ENCODE measurements around the gene YPEL1. TPM values are rescaled to one million over a fixed set of nuclear protein-coding genes. Genes with fewer than 3 reads are reported as not detected.

Gene YPEL1
- total and polyA plus RNA-seq, 10 of the 15 experiments (the other 5 are each of a cell fraction or from before 2014, with no cell fraction given) = 0.13 to 5.0 (median 1.6) TPM

GRCh38 chr22:21663738-21664137, 71.9 kb downstream of the YPEL1 start:
- intact Hi-C loops (cut with micrococcal nuclease; ENCODE audit: unreplicated experiment) (no loop called here), in situ Hi-C loops (cut with MboI) (no loop called here)
- DNase-seq (ENCODE audit: low read depth, low spot score) (no peak), FAIRE-seq (no peak), ATAC-seq (no peak)
- H4K20me1 ChIP-seq (ENCODE audit: control insufficient read depth, insufficient read depth) = no peaks in the 10 kb centered on the region
- no peak overlapping the region for H3K9ac ChIP-seq (ENCODE audit: control insufficient read depth, insufficient read depth, low read length)
- no peaks in the 10 kb centered on the region for H3K27me3 ChIP-seq (replicated peaks in 1 of 2; ENCODE audit: control insufficient read depth in 2 of 2, insufficient read depth in 2 of 2, low read length in 1 of 2)
- H3K9me3 ChIP-seq (replicated peaks; ENCODE audit: control insufficient read depth, insufficient read depth, low read length) = no peaks in the 10 kb centered on the region
- SMC1A ChIA-PET (ENCODE audit: uncharacterized antibody, unreplicated experiment) = no interaction called here
- 90% methylated on average over 2 of the region's 2 CpGs for WGBS (ENCODE audit: insufficient coverage, insufficient replicate concordance, low lambda C conversion rate, missing lambda C conversion rate)
- TF ChIP-seq BRCA1 (IDR thresholded peaks at IDR 0.05; ENCODE audit: low read depth, low read length) (no peak), PBX3 (IDR thresholded peaks at IDR 0.05; ENCODE audit: insufficient replicate concordance, low read depth, low read length) (peak; percentile 33), BCL3 (IDR thresholded peaks at IDR 0.05; ENCODE audit: borderline replicate concordance, insufficient read depth, low read depth, low read length, poor library complexity, severe bottlenecking) (peak; percentile 92), IRF3 (IDR thresholded peaks at IDR 0.05) (no peak)
- no peak overlapping the region for H3K4me2 ChIP-seq (ENCODE audit: control insufficient read depth, insufficient read depth)
- CTCF ChIA-PET = no interaction called here
- no TSS peak for BruUV-seq (replicated peaks)
- POLR2A ChIA-PET = no interaction called here
- no peaks in the 10 kb centered on the region for H3K36me3 ChIP-seq (ENCODE audit: control insufficient read depth in 2 of 2, insufficient read depth in 2 of 2, low read length in 1 of 2)
- no peak overlapping the region for H3K27ac ChIP-seq (ENCODE audit: control insufficient read depth, insufficient read depth)
- no peak overlapping the region for H2AFZ ChIP-seq (ENCODE audit: control insufficient read depth, low read depth, low read length)
- H3K79me2 ChIP-seq (ENCODE audit: control insufficient read depth, insufficient read depth, low read length) = peaks cover 11% of the 10 kb centered on the region
- no peak overlapping the region for H3K4me3 ChIP-seq
- RAD21 ChIA-PET (ENCODE audit: unreplicated experiment) = no interaction called here
- no peaks in the 10 kb centered on the region for H3K4me1 ChIP-seq (ENCODE audit: control insufficient read depth, insufficient read depth, low read length)

Measured in GM12878 (cell line).